ENCODE data around the gene PIK3R1. TPM values are rescaled to one million over a fixed set of nuclear protein-coding genes. Genes with fewer than 3 reads are reported as not detected.

Gene PIK3R1
- total and polyA plus RNA-seq, 10 donors: 4.9 to 200 (median 108) TPM

DNA sequence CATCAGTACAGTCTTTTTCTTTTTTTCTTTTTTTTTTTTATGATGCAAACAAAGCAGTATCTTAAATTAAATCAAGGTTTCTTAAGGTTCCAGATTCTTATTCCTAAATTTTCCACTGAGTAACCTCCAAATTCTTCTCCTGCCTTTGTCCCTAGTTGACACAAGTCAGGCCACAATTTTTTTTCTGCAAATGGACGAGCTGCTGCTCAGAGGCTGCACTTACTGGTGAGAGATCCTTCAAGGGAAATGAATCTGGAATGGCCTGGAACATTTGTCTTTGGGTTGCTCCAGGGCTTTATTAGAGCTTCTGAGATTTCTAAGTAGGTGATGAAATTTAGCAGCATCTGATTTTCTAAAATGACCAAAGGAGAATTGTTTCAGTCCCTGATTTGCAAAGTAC lies 39.3 kb downstream of the PIK3R1 start:
- no peak for TF ChIP-seq CTCF (IDR thresholded peaks at IDR 0.05 in 8 of 11, conservative IDR thresholded peaks at IDR 0.05 in 3 of 11)
- TF ChIP-seq POLR2AphosphoS5 (IDR thresholded peaks at IDR 0.05): no peak
- no peak for TF ChIP-seq POLR2A (IDR thresholded peaks at IDR 0.05)
- 45 to 72% (median 63%) methylated on average over 1 of the region's 1 CpG for WGBS, 5 donors
- no peaks in the 10 kb centered on the region for H3K27me3 ChIP-seq (replicated peaks in 1 of 7)
- intact Hi-C loops (cut with DNase I; ENCODE audit: low total_unique reads): loop anchor here (10.0 kb wide), 1 partner anchor 1010 kb away; no protein-coding TSS in a partner anchor
- H3K9me3 ChIP-seq: no peaks in the 10 kb centered on the region
- no peak overlapping the region for H3K4me3 ChIP-seq
- no peak for DNase-seq
- peaks cover 0 to 13% (median 0%) of the 10 kb centered on the region in 6 donors for H3K36me3 ChIP-seq
- H3K4me1 ChIP-seq: peaks cover 43 to 100% (median 97%) of the 10 kb centered on the region in 6 donors
- H3K27ac ChIP-seq: peak overlapping the region; percentile 43 to 75 (median 61)

GRCh38 chr5:68255305-68256120 lies 40.0 kb downstream of the PIK3R1 start:
- peak overlapping the region in 1 of 8 donors; percentile 35 for H3K4me3 ChIP-seq
- peak overlapping the region; percentile 43 to 75 (median 61) for H3K27ac ChIP-seq
- WGBS, 5 donors: 21 to 27% (median 23%) methylated on average over 6 of the region's 6 CpGs
- no peak for DNase-seq
- peaks cover 0 to 13% (median 0%) of the 10 kb centered on the region in 6 donors for H3K36me3 ChIP-seq
- H3K27me3 ChIP-seq (replicated peaks in 1 of 7): no peaks in the 10 kb centered on the region
- H3K4me1 ChIP-seq: peaks cover 41 to 100% (median 96%) of the 10 kb centered on the region in 6 donors
- intact Hi-C loops (cut with DNase I; ENCODE audit: low total_unique reads): loop anchor here (10.0 kb wide), 1 partner anchor 1011 kb away; no protein-coding TSS in a partner anchor
- TF ChIP-seq CTCF (IDR thresholded peaks at IDR 0.05 in 8 of 11, conservative IDR thresholded peaks at IDR 0.05 in 3 of 11) (no peak), POLR2A (IDR thresholded peaks at IDR 0.05) (no peak), POLR2AphosphoS5 (IDR thresholded peaks at IDR 0.05) (no peak)
- no peaks in the 10 kb centered on the region for H3K9me3 ChIP-seq

- H3K27ac ChIP-seq: peak overlapping the region in 5 of 8 donors; percentile 4 to 75 (median 63)
- peaks cover 30 to 100% (median 93%) of the 10 kb centered on the region in 6 donors for H3K4me1 ChIP-seq
- H3K9me3 ChIP-seq: no peaks in the 10 kb centered on the region
- DNase-seq: no peak
- no peaks in the 10 kb centered on the region for H3K27me3 ChIP-seq (replicated peaks in 1 of 7)
- H3K36me3 ChIP-seq: peaks cover 0 to 13% (median 0%) of the 10 kb centered on the region in 6 donors
- WGBS, 5 donors: 80 to 88% (median 84%) methylated on average over 3 of the region's 3 CpGs
- no peak overlapping the region for H3K4me3 ChIP-seq
- intact Hi-C loops (cut with DNase I; ENCODE audit: low total_unique reads): loop anchor here (10.0 kb wide), 1 partner anchor 1012 kb away; no protein-coding TSS in a partner anchor
- no peak for TF ChIP-seq POLR2AphosphoS5 (IDR thresholded peaks at IDR 0.05)
- TF ChIP-seq POLR2A (IDR thresholded peaks at IDR 0.05): no peak
These were observed 41.7 kb downstream of the PIK3R1 start for GRCh38 chr5:68257210-68257609.

GRCh38 chr5:68258531-68258930 lies 43.0 kb downstream of the PIK3R1 start:
- peaks cover 19 to 92% (median 85%) of the 10 kb centered on the region in 6 donors for H3K4me1 ChIP-seq
- no peak overlapping the region for H3K4me3 ChIP-seq
- H3K36me3 ChIP-seq: peaks cover 0 to 13% (median 0%) of the 10 kb centered on the region in 6 donors
- peak overlapping the region in 3 of 8 donors; percentile 63 to 75 (median 66) for H3K27ac ChIP-seq
- H3K27me3 ChIP-seq (replicated peaks in 1 of 7): no peaks in the 10 kb centered on the region
- TF ChIP-seq POLR2A (IDR thresholded peaks at IDR 0.05) (no peak), CTCF (IDR thresholded peaks at IDR 0.05 in 8 of 11, conservative IDR thresholded peaks at IDR 0.05 in 3 of 11) (no peak), POLR2AphosphoS5 (IDR thresholded peaks at IDR 0.05) (no peak)
- WGBS, 5 donors: 66 to 81% (median 72%) methylated on average over 4 of the region's 4 CpGs
- no peak for DNase-seq
- intact Hi-C loops (cut with DNase I; ENCODE audit: low total_unique reads): loop anchor here (10.0 kb wide), 1 partner anchor 1014 kb away; no protein-coding TSS in a partner anchor
- no peaks in the 10 kb centered on the region for H3K9me3 ChIP-seq
